Epithelial cell of proximal tubule (primary cell): ENCODE data around the gene KLHL35. TPM values are rescaled to one million over a fixed set of nuclear protein-coding genes. Genes with fewer than 3 reads are reported as not detected.

Experiments used
- DNase-seq: peaks from one replicate; pipeline ENCODE4 v3.0.0-alpha.2; 2011; ENCODE audit warnings: low read depth
- H3K4me3 ChIP-seq: 2 replicates; pipeline ENCODE4 v1.5.1; 2011; ENCODE audit warnings: low read depth, mild to moderate bottlenecking, low read length
- CTCF ChIP-seq: conservative IDR thresholded peaks from 2 replicates; pipeline ENCODE4 v1.5.1; 2012; ENCODE audit warnings: low read depth, mild to moderate bottlenecking, low read length
- total RNA-seq: library from RNA; depleted of rRNA; stranded (reverse); fragments of >200 nt; gene quantifications from 2 replicates; pipeline ENCODE4 v1.2.3, GENCODE V29; 2015

The KLHL35 gene
- total RNA-seq, 1 donor from 2014 or later, result 3.3 TPM

- DNase-seq, result no peak
- H3K4me3 ChIP-seq, result no peak overlapping the region
- no peak for TF ChIP-seq CTCF
Measured at GRCh38 chr11:75467311-75467710, 34.3 kb upstream of the KLHL35 start.

GRCh38 chr11:75465701-75466531 lies 32.9 kb upstream of the KLHL35 start:
- no peak overlapping the region for H3K4me3 ChIP-seq
- TF ChIP-seq CTCF, result no peak
- DNase-seq, result no peak

GRCh38 chr11:75463106-75463774 lies 30.2 kb upstream of the KLHL35 start:
- DNase-seq, result no peak
- no peak for TF ChIP-seq CTCF
- H3K4me3 ChIP-seq, result no peak overlapping the region

- no peak for DNase-seq
- no peak overlapping the region for H3K4me3 ChIP-seq
- no peak for TF ChIP-seq CTCF
Measured at GRCh38 chr11:75462117-75462653, 29.2 kb upstream of the KLHL35 start.

- H3K4me3 ChIP-seq, result no peak overlapping the region
- DNase-seq, result no peak
- TF ChIP-seq CTCF, result no peak
Measured at GRCh38 chr11:75461151-75461550, 28.1 kb upstream of the KLHL35 start.

- no peak overlapping the region for H3K4me3 ChIP-seq
- TF ChIP-seq CTCF, result no peak
- no peak for DNase-seq
Measured at GRCh38 chr11:75456596-75457183, 23.7 kb upstream of the KLHL35 start.
